ENCODE data around the gene ADAMTSL4.

ADAMTSL4 gene

GRCh38 chr1:150555198-150555970, 6.2 kb downstream of the ADAMTSL4 start:
- TF ChIP-seq CTCF (IDR thresholded peaks at IDR 0.05; ENCODE audit: low read length, missing control alignments), result no peak
- no peak for DNase-seq (ENCODE audit: low read depth)
- no peak overlapping the region for H3K4me3 ChIP-seq (replicated peaks; ENCODE audit: low read depth, low read length)

GRCh38 chr1:150555971-150556865, 7.0 kb downstream of the ADAMTSL4 start:
- no peak overlapping the region for H3K4me3 ChIP-seq (replicated peaks; ENCODE audit: low read depth, low read length)
- DNase-seq (ENCODE audit: low read depth), result no peak

GRCh38 chr1:150557065-150557600, 7.9 kb downstream of the ADAMTSL4 start:
- DNase-seq (ENCODE audit: low read depth), result no peak
- no peak for TF ChIP-seq CTCF (IDR thresholded peaks at IDR 0.05; ENCODE audit: low read length, missing control alignments)
- H3K4me3 ChIP-seq (replicated peaks; ENCODE audit: low read depth, low read length), result no peak overlapping the region

More at GRCh38 chr1:150555971-150556865, 7.0 kb downstream of the ADAMTSL4 start:
- TF ChIP-seq CTCF (IDR thresholded peaks at IDR 0.05; ENCODE audit: low read length, missing control alignments), result no peak

- no peak for TF ChIP-seq CTCF (IDR thresholded peaks at IDR 0.05; ENCODE audit: low read length, missing control alignments)
- DNase-seq (ENCODE audit: low read depth), result no peak
- no peak overlapping the region for H3K4me3 ChIP-seq (replicated peaks; ENCODE audit: low read depth, low read length)
Measured at GRCh38 chr1:150557813-150558212, 8.6 kb downstream of the ADAMTSL4 start.

- peak overlapping the region; percentile 40 for H3K4me3 ChIP-seq (replicated peaks; ENCODE audit: low read depth, low read length)
- DNase-seq (ENCODE audit: low read depth), result no peak
- TF ChIP-seq CTCF (IDR thresholded peaks at IDR 0.05; ENCODE audit: low read length, missing control alignments), result no peak
Measured at GRCh38 chr1:150558303-150558704, 9.1 kb downstream of the ADAMTSL4 start.

GRCh38 chr1:150558761-150559655, 9.8 kb downstream of the ADAMTSL4 start:
- peak overlapping the region; percentile 40 for H3K4me3 ChIP-seq (replicated peaks; ENCODE audit: low read depth, low read length)
- no peak for TF ChIP-seq CTCF (IDR thresholded peaks at IDR 0.05; ENCODE audit: low read length, missing control alignments)
- DNase-seq (ENCODE audit: low read depth), result peak; percentile 57

All from fibroblast of pulmonary artery (primary cell).